GM19438 (cell line): ENCODE measurements around the gene PXYLP1.

Experiments
- ATAC-seq: cut with Tn5 transposase; IDR thresholded peaks from one replicate; pipeline ENCODE4 v1.9.1; 2021; ENCODE audit warnings: low read depth; ENCODE audit not compliant: unreplicated experiment

The PXYLP1 gene

DNA sequence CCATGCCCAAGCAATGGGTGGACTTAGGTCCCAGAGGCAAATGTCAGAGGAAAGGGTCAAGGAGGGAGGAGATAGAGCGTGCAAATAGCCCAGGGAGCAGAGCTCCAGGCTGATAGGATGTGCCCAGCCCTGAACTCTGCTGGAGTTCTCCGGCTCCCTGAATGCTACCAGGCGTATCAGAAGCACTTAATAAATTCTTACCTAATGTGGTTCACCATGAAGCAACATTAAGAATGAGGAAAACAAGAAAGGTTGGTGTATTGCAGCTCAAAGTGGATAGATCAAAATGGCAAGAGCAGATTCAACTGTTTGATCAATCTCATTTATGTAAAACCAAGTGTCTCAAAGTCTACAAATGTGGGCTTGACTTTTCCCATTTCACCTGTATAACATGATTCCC lies 38.3 kb downstream of the PXYLP1 start:
- no peak for ATAC-seq

DNA sequence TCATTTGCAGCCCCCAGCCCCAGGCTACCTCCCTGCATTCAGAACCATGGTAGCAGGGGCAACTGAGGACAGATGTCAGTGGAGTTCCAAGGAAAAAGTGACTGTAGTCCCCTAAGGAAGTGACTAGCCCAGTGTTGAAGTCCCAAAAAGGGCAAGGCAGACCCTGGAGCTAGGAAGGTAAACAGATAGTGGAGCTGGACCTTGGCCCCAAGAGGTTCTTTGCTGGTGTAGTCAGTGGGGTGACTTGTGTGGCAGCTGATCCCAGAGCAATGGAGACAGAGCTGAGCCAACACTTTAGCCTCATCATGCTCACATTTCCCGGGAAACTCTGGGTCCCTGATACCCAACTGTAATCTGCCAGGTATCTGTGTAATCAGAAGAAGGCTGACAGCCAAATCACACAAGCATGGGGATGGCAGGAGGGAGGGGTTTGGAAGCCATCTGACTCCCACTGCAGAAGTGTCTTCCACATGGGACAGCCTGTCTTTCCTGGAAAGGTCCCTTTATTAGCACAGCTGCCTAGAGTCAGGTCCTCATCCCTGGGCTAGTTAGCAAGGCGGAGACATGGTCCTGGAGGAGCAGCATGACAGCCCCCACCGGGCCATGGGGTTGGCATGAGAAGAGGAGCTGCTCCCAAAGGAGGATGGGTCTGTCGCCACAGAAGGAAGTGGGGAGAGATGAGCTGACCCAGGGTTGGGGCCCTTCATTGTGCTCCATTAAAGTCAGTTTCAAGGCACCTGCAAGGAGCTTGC lies 39.8 kb downstream of the PXYLP1 start:
- ATAC-seq: no peak

DNA sequence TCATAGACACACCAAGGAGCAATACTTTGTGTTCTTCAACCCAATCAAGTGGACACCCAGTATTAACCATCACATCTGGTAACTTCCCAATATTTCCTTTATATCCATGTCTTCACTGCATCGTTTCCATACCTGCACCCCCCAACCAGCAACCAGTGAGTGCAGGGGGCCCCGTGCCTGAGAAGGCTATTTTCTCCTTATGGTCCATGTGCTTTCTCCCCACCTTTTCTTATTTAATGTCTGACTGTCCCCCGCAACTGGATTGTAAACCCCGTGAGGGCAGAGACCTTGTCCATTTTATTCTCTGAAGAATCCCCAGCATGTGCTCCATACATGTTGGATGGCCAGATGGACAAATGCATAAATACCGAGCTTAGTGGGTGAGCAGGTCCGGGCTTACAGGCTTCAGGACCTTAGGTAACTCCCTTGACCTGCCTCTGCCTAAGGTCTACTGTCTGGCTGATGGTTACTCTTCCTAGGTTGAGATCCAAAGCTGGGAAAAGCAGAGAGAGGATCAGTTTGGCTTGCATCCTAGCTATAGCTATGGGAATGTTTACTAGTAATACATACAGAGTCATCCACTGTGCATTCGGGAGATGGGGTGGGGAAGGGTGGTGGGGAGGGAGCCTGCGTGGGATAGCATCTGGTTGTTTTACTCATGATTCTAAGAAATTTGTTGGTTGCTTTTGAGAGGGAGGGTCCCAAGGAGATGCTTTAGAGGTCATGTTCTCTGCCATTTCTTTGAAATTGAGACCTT lies 41.5 kb downstream of the PXYLP1 start:
- ATAC-seq: no peak

DNA sequence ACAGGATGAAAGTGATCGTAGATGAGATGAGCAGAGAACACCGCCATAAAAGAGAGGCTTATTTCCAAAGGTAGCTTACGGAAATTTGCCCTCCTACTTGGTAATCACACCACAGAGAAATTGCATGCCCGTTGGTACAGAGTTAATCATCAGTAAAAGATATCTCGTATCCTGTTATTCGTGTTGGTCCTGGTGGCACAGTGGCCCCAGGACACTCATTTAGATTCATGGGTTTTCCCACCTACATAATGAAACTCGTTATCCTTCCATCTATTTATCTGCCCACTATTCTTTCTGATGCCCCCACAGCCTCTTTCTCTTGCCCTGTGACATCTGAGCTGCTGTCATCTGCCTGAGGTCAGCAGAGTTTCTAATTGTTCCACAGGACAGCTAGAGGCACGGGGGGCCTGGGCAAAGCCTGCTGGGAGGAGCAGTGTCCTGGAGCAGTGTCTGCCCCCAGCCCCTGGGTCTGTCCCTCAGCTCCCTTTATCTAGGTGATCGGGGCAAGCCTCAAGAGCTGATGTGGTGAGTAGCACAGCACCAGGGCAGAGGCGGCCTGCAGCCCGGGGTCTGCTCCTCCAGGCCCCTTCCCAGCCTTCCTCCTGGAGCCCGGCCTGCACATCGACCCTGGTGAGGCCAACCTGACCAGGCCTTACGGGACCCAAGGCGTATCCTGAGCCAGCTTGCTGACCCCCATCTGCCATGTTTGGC lies 42.2 kb downstream of the PXYLP1 start:
- ATAC-seq: no peak

DNA sequence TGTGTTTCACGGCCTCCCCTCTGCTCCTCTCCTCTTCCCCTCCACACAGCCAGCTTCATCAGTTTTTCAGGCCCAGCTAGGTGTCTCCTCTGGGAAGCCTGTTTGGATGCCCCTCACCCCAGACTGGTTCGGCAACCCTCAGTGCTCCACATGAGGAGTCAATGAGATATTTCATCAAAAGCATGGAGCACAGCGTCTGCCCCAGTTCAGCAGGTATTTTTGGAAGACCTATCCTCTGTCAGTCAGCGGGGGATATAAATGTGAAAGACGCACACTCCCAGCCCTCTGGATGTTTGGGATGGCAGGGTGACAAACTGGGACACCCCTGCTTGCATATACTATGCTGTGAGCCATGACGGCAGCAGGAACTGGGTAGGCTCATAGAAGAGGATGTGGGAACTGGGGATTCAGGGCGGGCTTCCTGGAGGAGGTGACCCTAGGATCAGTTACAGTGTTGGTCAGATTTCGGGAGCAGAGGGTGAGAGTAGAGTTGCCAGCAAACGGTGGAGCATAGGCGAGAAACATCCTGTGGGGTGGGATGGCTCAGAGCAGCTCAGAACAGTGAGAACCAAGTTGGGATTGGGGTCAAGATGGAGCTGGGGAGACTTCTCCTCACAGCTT lies 42.9 kb downstream of the PXYLP1 start:
- ATAC-seq: no peak

- no peak for ATAC-seq
These were observed 43.4 kb downstream of the PXYLP1 start for GRCh38 chr3:141275032-141275422.

DNA sequence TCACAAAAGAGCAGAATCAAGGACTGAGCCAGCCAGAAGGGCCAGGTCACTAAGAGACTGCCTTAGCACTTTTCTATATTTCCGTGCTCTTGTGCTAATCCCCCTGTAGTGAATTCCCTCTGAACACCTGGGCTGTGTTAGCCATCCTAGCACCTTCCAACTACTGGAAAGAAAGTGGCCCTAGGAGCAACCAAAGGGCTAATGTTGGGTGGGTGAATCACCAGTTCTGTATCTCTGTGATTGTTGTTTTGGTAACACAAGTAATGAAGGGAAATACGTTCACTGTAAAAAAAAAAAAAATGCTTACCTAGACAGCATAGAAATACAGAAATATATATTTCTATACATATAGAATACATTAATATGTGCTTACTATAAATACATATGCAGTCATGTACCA lies 43.9 kb downstream of the PXYLP1 start:
- ATAC-seq: no peak

GRCh38 chr3:141275973-141276372 lies 44.3 kb downstream of the PXYLP1 start:
- ATAC-seq: no peak

GRCh38 chr3:141276398-141276797 lies 44.8 kb downstream of the PXYLP1 start:
- ATAC-seq: no peak

DNA sequence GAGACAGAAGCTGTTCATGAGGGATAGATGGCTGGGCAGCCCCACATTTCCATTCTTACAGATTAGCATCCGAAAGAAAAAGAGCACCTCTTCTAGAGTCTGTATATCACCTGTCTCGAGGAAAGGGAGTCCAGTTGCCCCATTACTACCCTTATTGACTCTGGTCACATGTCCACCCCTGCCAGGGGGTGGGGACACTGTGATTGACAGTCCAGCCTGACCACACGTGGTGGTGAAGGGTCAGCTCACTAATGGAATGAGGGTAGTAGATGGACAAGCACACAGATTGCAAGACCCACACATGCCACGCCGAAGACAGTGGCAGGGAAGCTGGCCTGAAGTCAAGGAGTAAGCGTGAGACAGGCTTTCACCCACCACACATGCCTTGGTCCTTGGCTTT lies 45.8 kb downstream of the PXYLP1 start:
- no peak for ATAC-seq

- ATAC-seq: no peak
These were observed 46.8 kb downstream of the PXYLP1 start for GRCh38 chr3:141278196-141279076.

DNA sequence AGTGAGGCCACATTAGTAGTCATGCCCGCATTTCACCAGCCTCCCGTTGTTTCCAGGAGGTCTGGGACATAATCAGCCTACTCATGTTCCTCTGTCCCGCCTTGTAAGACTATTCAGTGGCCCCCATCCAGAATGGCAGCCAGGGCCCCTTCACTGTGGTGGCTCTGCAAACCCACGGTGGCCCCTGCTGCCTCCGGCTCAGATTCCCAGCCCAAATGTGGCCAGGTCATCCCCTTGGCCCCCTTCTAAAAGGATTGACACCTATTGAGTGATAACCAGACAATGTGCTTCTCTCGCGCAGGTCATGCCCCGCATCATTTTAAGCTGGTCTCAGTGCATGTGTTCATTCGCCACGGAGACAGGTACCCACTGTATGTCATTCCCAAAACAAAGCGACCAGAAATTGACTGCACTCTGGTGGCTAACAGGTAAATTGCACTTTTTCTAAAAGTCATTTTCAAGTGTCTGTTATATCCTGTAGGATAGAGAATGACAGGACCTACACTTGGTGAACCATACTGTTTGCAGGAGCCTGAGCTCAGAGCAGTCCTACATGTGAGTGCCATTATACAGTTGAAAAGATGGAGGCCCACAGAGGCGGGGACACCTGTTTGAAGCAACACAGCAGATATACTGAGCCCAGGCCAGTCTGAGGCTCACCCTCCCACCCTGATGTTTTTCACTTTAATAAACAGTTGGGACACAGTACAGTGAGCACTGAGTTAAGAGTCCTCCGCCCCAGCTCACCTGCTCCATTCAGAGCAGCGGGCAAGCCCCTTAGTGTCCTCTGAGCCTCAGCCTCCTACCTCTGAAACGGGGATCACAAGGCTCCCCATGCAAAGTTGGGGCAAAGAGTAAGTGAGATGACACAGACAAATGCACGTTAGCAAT lies 47.7 kb downstream of the PXYLP1 start:
- ATAC-seq: no peak

DNA sequence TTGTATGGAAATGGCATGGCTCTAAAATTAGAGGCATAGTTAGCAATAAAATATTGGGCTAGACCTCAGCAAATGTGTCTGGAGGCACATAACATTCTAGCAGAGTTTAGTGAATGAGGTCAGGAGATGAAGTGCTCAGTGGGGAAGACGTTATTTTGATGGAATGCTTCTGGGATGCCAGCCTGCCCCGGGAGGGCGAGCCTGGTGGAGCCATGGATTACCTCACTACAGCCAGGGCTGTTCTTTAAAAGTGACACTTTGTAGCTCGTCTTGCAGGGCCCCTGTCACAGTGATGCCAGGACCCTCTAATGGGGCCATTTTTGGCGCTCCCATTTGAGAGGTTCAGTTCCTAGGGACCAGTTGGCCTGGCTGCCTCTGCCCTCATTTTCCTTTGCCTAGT lies 48.5 kb downstream of the PXYLP1 start:
- ATAC-seq: no peak

GRCh38 chr3:141280690-141281089 lies 49.1 kb downstream of the PXYLP1 start:
- ATAC-seq: no peak

- no peak for ATAC-seq
These were observed 53.9 kb downstream of the PXYLP1 start for GRCh38 chr3:141285570-141285969.

DNA sequence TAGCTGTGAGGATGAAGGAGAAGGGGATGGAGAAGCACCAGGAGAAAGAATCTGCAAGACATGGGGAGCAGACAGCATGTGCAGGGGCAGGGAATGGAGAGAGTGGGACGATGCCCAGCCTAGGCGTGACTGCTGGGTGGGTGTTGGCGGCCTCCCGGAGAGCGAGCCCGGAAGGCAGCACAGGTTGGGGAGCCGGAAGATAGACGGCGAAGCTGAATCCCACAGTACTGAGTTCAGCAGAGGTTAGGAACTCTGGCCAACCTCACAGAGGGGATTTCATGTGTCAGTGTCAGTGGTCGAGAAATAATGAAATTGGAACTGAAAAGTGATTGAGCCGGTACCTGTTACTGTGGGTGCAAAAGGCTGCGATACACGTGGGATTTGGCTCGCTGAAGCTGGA lies 55.2 kb downstream of the PXYLP1 start:
- no peak for ATAC-seq

DNA sequence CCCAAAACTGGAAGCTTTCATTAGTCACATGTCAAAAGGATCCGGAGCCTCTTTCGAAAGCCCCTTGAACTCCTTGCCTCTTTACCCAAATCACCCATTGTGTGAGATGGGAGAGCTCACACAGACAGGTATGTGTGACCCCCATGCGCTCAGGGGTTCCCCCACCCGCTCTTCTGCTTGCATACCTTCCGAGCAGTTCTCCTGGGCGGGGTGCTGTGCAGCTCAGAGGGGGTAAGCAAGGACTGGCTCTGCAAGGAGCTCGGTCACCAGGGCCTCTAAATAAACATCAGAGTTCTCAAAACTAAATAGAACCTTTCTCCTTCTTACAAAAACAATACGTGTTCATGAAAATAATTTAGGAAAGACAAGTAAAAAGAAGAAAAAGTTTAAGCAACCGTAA lies 55.7 kb downstream of the PXYLP1 start:
- ATAC-seq: no peak

GRCh38 chr3:141288336-141288990 lies 56.8 kb downstream of the PXYLP1 start:
- no peak for ATAC-seq
